Ectodermal cell (in vitro differentiated cells): ENCODE data around the gene ATXN7.
A peak's percentile ranks its signal among the peaks of the same experiment; 100 is the strongest.

Source experiments
- H3K27ac ChIP-seq: 2 replicates; pipeline ENCODE4 v1.7.0; 2013; ENCODE audit warnings: mild to moderate bottlenecking, low read depth, low read length; ENCODE audit not compliant: insufficient read depth, poor library complexity, severe bottlenecking
- H3K27me3 ChIP-seq: 2 replicates; pipeline ENCODE4 v1.7.0; 2013; ENCODE audit warnings: mild to moderate bottlenecking, low read length; ENCODE audit not compliant: insufficient read depth, control insufficient read depth, poor library complexity, severe bottlenecking
- H3K36me3 ChIP-seq: one replicate; pipeline ENCODE4 v1.7.0; 2013; ENCODE audit warnings: low read length; ENCODE audit not compliant: control insufficient read depth, insufficient read depth
- H3K4me1 ChIP-seq: one replicate; pipeline ENCODE4 v1.7.0; 2013; ENCODE audit warnings: low read length; ENCODE audit not compliant: control insufficient read depth, insufficient read depth
- H3K4me3 ChIP-seq: 2 replicates; pipeline ENCODE4 v1.7.0; 2013; ENCODE audit warnings: low read depth, low read length, control low read depth; ENCODE audit not compliant: insufficient read depth
- H3K9me3 ChIP-seq: 2 replicates; pipeline ENCODE4 v1.7.0; 2013; ENCODE audit warnings: mild to moderate bottlenecking, low read length, moderate library complexity; ENCODE audit not compliant: control insufficient read depth
- WGBS, 2 experiments: methylation state at CpG; one replicate each; pipeline ENCODE4 v1.1.7; 2013; ENCODE audit warnings: missing lambda C conversion rate in 2 of 2; 5-methylcytosine and 5-hydroxymethylcytosine counted together

Gene ATXN7

GRCh38 chr3:64009528-64009927, 145.9 kb downstream of the ATXN7 start:
- H3K4me3 ChIP-seq: no peak overlapping the region
- WGBS, 2 experiments: 94 to 96% methylated on average over 7 of the region's 7 CpGs
- peaks cover 36% of the 10 kb centered on the region for H3K36me3 ChIP-seq
- H3K9me3 ChIP-seq: no peaks in the 10 kb centered on the region
- H3K4me1 ChIP-seq: no peaks in the 10 kb centered on the region
- H3K27ac ChIP-seq: no peak overlapping the region
- H3K27me3 ChIP-seq: no peaks in the 10 kb centered on the region

GRCh38 chr3:64010199-64010598, 146.5 kb downstream of the ATXN7 start:
- WGBS, 2 experiments: 98 to 99% methylated on average over 4 of the region's 5 CpGs
- Histone ChIP-seq H3K27me3 (no peaks in the 10 kb centered on the region), H3K4me3 (no peak overlapping the region), H3K36me3 (peaks cover 36% of the 10 kb centered on the region), H3K27ac (no peak overlapping the region), H3K9me3 (no peaks in the 10 kb centered on the region), H3K4me1 (no peaks in the 10 kb centered on the region)

- WGBS, 2 experiments: 90 to 96% methylated on average over 5 of the region's 5 CpGs
- no peak overlapping the region for H3K27ac ChIP-seq
- no peaks in the 10 kb centered on the region for H3K27me3 ChIP-seq
- H3K9me3 ChIP-seq: no peaks in the 10 kb centered on the region
- peaks cover 37% of the 10 kb centered on the region for H3K36me3 ChIP-seq
- no peak overlapping the region for H3K4me3 ChIP-seq
- H3K4me1 ChIP-seq: no peaks in the 10 kb centered on the region
Measured at GRCh38 chr3:64011685-64012084, 148.0 kb downstream of the ATXN7 start.

GRCh38 chr3:64016941-64017620, 153.4 kb downstream of the ATXN7 start:
- no peak overlapping the region for H3K27ac ChIP-seq
- H3K36me3 ChIP-seq: peaks cover 41% of the 10 kb centered on the region
- H3K4me3 ChIP-seq: no peak overlapping the region
- no peaks in the 10 kb centered on the region for H3K27me3 ChIP-seq
- H3K4me1 ChIP-seq: peaks cover 3% of the 10 kb centered on the region
- 93 to 96% methylated on average over 3 of the region's 3 CpGs for WGBS, 2 experiments
- no peaks in the 10 kb centered on the region for H3K9me3 ChIP-seq

GRCh38 chr3:64019271-64019670, 155.6 kb downstream of the ATXN7 start:
- H3K36me3 ChIP-seq: peaks cover 25% of the 10 kb centered on the region
- no peak overlapping the region for H3K27ac ChIP-seq
- H3K27me3 ChIP-seq: no peaks in the 10 kb centered on the region
- H3K9me3 ChIP-seq: no peaks in the 10 kb centered on the region
- 94 to 99% methylated on average over 3 of the region's 3 CpGs for WGBS, 2 experiments
- no peak overlapping the region for H3K4me3 ChIP-seq
- peaks cover 8% of the 10 kb centered on the region for H3K4me1 ChIP-seq

- H3K27ac ChIP-seq: no peak overlapping the region
- no peaks in the 10 kb centered on the region for H3K27me3 ChIP-seq
- H3K4me3 ChIP-seq: no peak overlapping the region
- H3K9me3 ChIP-seq: no peaks in the 10 kb centered on the region
- 100% methylated on average over 1 of the region's 2 CpGs; no CpG with 5 or more reads in 1 of the 2 experiments for WGBS, 2 experiments
- peaks cover 8% of the 10 kb centered on the region for H3K4me1 ChIP-seq
- H3K36me3 ChIP-seq: peaks cover 25% of the 10 kb centered on the region
Measured at GRCh38 chr3:64019879-64020278, 156.2 kb downstream of the ATXN7 start.

- Histone ChIP-seq H3K36me3 (peaks cover 18% of the 10 kb centered on the region), H3K9me3 (no peaks in the 10 kb centered on the region), H3K4me1 (peaks cover 8% of the 10 kb centered on the region), H3K27ac (no peak overlapping the region), H3K4me3 (peak overlapping the region; percentile 96), H3K27me3 (no peaks in the 10 kb centered on the region)
- 97% methylated on average over 6 of the region's 6 CpGs for WGBS, 2 experiments
Measured at GRCh38 chr3:64021922-64022321, 158.3 kb downstream of the ATXN7 start.

- peak overlapping the region; percentile 44 for H3K27ac ChIP-seq
- H3K9me3 ChIP-seq: no peaks in the 10 kb centered on the region
- H3K27me3 ChIP-seq: no peaks in the 10 kb centered on the region
- peak overlapping the region; percentile 96 for H3K4me3 ChIP-seq
- peaks cover 8% of the 10 kb centered on the region for H3K4me1 ChIP-seq
- H3K36me3 ChIP-seq: peaks cover 12% of the 10 kb centered on the region
- 29 to 32% methylated on average over 24 of the region's 24 CpGs for WGBS, 2 experiments
Measured at GRCh38 chr3:64022451-64023186, 159.0 kb downstream of the ATXN7 start.

GRCh38 chr3:64023187-64023860, 159.7 kb downstream of the ATXN7 start, which contains the start of gene PSMD6:
Gene PSMD6, minus strand, starts transcription at chr3:64023494. Its CDS starts 75 bp downstream, at chr3:64023419.
- Histone ChIP-seq H3K27me3 (no peaks in the 10 kb centered on the region), H3K9me3 (no peaks in the 10 kb centered on the region), H3K4me3 (peak within 1 kb of the TSS; percentile 96), H3K27ac (peak within 1 kb of the TSS; percentile 44), H3K4me1 (peaks cover 8% of the 10 kb centered on the region), H3K36me3 (peaks cover 7% of the 10 kb centered on the region)
- 3 to 4% methylated on average over 58 to 59 of the region's 59 CpGs for WGBS, 2 experiments

- H3K36me3 ChIP-seq: peaks cover 5% of the 10 kb centered on the region
- no peaks in the 10 kb centered on the region for H3K27me3 ChIP-seq
- no peaks in the 10 kb centered on the region for H3K9me3 ChIP-seq
- no peak overlapping the region for H3K27ac ChIP-seq
- WGBS, 2 experiments: 80 to 83% methylated on average over 5 of the region's 5 CpGs
- peaks cover 8% of the 10 kb centered on the region for H3K4me1 ChIP-seq
- peak overlapping the region; percentile 96 for H3K4me3 ChIP-seq
Measured at GRCh38 chr3:64023861-64024223, 160.2 kb downstream of the ATXN7 start.
